IPS-NIHi7 (cell line): ENCODE data around the gene ART3.

Source experiments
- DNase-seq: peaks from one replicate; pipeline ENCODE4 v3.0.0; 2012; ENCODE audit warnings: mixed read lengths; ENCODE audit errors: extremely low spot score

Gene ART3

DNA sequence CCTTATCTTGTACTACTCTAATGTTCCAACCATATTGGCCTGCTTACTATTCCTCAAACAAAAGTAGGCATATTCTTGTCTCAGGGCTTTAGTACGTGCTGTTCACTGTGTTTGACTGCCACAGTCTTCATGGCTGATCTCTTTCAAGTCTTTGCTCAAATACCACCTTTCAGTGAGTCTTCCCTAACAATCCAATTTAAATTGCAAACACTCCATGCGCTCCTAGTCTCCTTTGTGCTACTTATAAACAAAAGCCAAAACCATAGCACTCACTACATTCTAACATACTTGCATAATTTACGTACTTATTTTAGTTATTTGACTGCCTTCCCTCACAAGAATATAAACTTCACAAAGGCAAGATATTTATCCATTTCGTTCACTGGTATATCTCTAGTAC, 1.7 kb upstream of the ART3 start:
- peak; percentile 22 for DNase-seq

- DNase-seq = no peak
Observed at GRCh38 chr4:76074993-76075600, 588 bp downstream of the ART3 start.

DNA sequence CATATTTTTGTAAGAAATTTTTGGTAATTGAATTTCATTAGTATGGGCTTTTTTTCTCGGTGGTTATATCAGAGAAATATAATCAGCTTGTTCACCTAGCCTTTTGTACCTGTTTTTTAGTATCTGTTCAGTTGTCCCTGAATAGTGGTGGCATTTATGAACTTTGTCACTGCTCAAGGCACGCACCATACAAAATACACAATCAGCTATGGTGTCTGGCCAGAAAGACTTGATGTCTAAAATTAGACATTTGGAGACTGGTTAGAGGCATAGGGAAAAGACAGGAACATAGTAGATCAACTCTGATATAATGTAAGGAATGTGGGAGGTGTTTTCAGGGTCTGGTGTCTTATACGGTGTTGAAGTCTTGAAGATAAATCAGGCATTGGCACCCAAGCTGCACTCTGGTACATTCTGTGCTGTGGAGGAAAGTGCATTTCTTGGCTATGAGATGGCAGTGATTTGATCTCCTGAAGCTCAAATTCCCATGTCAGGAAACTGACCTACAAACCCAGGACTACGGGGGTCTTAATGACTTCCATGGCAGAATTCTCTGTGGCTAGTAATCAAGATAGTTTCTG, 3.6 kb downstream of the ART3 start:
- DNase-seq = no peak

DNA sequence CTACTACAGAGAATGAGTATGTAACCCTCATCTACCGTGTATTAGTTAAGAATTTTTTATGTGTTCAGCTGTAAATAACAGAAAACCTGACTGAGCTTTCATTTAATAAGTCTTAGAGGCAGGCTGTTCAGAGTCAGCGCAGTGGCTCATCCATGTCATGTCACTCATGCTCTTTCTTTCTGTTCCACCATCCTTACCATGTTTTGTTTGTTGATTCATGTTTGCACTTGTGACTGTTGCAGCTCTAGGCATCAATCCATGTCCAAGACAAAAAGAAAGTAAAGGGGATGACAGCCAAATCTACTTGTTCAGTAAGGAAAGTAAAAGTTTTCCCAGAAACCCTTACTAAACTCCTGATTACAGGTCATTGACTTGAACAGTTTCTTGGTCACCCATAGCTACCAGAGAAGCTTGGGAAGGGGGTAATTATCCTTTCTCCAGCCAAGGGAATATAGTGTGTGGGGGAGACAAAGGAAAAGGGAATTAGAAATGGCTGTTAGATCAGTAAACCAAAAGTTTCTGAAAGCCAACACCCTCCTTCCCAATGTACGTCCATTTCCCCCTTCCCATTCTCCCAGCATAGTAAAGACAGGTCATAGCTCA, 9.0 kb downstream of the ART3 start:
- DNase-seq = no peak

DNA sequence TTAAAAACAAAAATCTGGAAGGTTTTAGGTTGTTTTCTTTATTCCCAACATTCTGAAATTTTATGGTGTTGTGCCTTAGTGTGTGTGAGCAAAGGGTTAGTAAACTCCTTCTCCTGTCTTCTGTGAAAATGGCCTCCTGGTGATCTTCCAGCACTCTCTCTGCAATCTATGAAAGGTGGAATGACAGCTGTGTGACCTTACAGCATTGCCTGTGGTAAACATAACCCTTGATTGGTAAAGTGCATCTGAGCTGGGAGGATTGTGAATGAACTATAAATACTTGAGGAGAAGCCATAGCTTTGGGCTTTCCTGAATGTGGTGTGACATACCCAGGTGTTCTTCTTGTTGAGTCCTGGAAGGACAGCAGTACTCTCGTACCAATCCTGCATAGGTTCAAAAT, 10.0 kb downstream of the ART3 start:
- no peak for DNase-seq

GRCh38 chr4:76087007-76087769, 12.7 kb downstream of the ART3 start:
- peak; percentile 81 for DNase-seq

DNA sequence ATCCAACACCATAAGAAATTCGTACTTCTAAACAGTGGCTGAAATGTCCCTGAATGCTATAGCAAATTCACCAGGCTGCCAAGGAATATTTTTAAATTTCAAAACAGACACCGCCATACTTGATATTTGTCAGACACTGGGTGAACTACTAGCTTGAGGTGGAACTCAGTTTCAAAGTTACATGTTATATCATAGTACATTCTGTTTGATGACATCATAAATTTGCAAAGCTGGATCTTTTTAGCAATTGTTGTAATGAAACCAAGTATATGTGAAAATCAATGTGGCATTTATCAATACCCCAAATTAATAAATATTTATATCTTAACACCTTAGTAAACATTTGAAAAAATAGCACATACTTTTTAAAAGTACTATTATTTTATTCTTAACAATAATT, 14.2 kb downstream of the ART3 start:
- no peak for DNase-seq

GRCh38 chr4:76090241-76090691, 15.8 kb downstream of the ART3 start:
- no peak for DNase-seq

GRCh38 chr4:76091052-76091451, 16.5 kb downstream of the ART3 start:
- no peak for DNase-seq

DNA sequence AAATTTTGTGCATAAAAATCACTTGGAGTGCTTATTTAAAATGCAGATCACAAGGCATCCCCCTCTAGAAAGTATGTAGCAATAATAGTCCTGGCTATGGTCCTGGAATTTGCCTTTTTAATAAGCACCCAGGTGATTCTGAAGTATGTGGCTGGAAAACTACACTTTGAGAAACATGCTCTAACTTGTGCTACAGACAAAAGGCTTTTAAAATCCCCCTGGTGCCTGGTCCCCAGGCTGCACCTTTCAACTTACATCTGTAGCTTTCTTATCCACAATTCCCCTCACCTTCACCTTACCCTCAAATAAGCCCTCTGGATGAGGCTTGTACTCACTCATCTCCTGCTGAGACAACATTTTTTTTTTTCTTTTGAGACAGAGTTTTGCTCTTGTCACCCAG, 21.1 kb downstream of the ART3 start:
- no peak for DNase-seq

DNA sequence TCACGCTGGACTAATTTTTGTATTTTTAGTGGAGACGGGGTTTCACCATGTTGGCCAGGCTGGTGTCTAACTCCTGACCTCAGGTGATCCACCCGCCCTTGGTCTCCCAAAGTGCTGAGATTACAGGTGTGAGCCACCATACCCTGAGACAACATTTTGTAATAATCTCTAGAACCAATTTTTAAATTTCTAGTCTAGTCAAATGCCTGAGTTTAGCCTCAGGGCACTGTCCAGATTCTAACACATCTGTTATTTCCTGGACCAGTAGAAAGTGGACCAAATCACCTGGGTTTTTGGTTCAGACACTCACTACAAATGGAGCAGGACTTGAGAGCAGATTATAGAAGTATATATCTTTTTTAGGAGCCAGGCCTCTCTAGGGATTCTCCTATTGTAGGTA, 21.6 kb downstream of the ART3 start:
- DNase-seq = no peak

DNA sequence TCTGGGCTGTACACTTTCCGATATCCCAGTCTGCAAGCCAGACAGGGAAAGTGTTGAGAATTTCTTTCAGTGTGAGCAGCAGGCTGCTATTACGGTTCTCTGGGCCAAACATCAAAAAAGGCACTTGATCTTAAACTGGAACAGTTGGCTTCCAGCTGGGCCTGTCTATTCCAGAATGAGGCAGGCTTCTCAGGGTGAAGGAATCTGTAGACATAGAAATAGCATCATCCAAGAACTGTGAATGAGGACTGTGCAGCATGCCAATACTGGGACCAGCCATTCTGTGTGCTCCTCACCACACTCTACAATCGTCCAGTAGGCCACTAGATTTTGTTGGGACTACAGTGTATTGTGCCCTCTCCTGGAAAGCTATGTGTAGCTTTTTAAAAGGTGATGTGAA, 31.1 kb downstream of the ART3 start:
- no peak for DNase-seq

DNA sequence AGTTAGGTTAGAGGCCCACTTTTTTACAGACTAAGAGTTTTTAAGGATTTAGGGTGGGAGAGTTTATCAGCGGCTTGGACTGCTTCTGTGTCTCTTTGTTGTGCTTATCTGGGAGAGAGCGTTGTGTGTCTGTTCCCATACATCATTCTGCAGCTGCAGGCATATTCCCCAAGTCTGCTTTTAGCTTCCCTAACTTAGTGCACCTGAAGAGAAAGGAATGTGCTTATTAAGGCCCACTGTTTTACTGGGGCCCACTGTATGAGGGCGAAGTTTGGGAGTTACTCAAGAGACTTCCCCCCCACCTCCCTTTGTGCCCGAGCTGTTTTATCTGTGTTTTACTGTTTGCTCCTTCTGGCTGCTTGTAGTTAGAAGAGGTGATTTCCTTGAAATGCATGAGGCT, 31.9 kb downstream of the ART3 start:
- DNase-seq = no peak

GRCh38 chr4:76108467-76109181, 34.1 kb downstream of the ART3 start:
- DNase-seq = peak; percentile 22

DNA sequence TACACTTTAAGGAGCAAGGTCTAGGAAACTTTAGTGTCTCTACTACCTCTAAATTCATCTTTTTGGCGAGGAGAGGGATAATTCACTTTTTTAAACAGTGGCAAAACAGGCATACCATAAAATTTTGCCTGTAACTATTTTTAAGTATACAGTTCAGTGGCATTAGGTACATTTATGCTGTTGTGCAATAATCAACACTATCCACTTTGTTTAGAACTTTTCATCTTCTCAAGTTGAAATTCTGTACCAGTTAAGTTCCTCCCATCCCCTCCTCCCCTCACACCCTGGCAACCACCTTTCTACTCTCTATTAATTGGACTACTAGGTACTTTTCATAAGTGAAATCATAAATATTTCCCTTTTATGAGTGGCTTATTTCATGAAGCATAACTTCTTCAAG, 42.3 kb downstream of the ART3 start:
- DNase-seq = no peak

GRCh38 chr4:76117536-76117935, 43.0 kb downstream of the ART3 start:
- DNase-seq = no peak

DNA sequence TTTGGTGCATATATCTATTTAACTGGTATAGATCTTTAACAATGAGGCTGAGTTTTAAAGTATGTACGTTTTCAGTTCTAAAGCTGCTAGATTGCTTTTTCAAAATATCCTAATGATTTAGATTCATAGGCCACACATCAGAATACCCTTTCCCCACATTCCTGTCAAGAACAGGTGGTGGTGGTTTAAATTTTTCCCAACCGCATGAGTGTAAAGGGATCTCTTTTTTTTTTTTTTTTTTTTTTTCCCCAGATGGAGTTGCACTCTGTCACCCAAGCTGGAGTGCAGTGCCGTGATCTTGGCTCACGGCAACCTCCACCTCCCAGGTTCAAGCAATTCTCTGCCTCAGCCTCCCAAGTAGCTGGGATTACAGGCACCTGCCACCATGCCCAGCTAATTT, 45.7 kb downstream of the ART3 start:
- no peak for DNase-seq

- DNase-seq = no peak
Observed at GRCh38 chr4:76125816-76126215, 51.3 kb downstream of the ART3 start.

- no peak for DNase-seq
Observed at GRCh38 chr4:76127754-76128153, 53.2 kb downstream of the ART3 start.

DNA sequence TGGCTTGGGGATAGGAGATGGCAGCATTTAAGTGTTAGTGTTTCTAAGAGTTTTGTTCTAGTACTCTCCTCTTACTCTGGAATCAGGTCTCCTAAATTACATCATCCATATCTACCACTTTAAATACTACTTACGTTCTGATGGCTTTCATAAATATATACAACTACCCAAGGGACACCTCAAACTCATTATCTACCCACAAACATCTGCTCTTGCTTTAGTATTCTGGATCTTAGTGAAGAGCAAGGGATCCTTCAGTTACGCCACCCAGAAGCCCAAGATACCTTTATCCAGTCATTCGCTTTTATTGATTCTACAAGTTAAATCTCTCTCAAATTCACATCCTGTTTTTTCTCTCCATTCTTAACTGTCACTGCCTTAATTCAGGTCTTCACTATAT, 66.7 kb downstream of the ART3 start:
- no peak for DNase-seq

- no peak for DNase-seq
Observed at GRCh38 chr4:76144546-76144945, 70.0 kb downstream of the ART3 start.

GRCh38 chr4:76147454-76148141, 73.1 kb downstream of the ART3 start:
- DNase-seq = peak; percentile 95
